GM11168 (cell line): Measurements from ENCODE around the gene KLC1.

Source experiments
- in situ Hi-C: fragments of 300-500 bp; cut with MboI; formaldehyde crosslinking; loops from one replicate; pipeline ENCODE4 v1.12.0; 2022; ENCODE audit warnings: low sequenced_read_pairs; ENCODE audit not compliant: unreplicated experiment

The KLC1 gene

DNA sequence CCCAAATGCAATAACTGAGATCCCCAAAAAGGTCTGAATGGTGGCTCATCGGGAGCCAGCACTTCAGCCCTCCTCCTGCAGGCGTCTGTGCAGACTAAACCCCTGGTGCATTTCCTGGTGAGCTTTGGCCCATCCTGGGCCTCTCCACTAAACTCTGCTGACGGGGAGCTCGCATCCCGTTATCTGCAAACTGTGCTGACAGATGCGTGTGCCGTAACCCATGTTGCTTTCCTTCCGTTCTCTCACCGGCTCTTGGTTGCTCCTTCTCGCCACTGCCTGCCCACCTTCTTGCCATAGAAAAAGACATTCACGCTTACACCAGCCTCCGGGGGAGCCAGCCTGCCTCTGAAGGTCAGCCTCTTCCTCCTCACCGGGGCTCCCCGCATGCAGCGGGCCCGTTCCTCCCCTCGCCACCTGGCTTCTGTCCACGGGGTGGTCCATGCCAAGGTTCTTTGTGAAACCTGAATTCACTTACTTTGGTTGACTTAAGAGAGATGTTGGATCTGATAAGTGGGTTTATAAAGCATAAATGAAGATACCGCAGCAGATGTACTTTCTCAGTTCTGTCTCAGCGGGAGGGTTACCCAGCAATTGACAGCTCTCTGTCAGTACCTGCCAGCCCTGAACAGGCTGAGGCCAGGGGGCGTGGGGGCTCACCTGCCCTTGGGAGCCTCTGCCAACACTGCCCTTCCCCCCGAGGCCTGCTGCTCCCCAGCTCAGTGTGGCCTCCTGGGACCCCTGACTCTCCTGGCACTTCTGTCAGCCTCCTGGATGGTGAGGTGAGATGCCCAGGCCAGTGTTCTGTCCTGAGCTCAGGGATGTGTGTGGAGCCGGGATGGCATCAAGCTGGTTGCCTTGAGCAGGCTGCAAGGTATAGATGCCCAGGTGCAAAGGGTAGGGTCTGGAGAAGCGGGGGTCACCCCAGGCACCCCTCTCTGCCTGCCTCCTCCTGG lies 100.8 kb downstream of the KLC1 start:
- in situ Hi-C loops = no loop called here

DNA sequence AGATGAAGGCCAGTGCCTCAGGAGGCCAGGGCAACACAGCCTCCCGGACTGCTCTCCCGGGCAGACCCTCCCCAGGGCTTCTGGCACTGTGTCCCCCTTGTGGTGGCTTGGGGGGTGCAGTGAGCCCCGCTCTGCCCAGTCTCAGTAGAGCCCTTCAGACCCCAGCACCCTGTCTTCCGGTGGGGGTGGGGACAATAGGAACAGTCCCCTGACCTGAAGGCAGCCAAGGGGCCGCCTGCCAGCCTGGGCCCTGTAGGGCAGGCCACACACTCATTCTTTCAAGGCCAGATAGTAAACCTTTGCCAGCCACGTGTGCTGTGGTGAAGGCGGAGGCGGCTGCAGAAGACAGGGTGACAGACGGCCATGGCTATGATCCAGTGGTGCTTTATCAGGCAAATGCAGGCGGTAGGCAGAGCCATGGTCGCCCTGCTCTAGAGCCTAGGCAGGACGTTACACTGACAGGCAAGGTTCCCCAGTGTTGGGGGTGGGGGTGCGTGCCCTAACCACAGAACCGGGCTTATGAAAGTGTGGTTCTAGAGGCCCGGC lies 101.6 kb downstream of the KLC1 start:
- in situ Hi-C loops = no loop called here

DNA sequence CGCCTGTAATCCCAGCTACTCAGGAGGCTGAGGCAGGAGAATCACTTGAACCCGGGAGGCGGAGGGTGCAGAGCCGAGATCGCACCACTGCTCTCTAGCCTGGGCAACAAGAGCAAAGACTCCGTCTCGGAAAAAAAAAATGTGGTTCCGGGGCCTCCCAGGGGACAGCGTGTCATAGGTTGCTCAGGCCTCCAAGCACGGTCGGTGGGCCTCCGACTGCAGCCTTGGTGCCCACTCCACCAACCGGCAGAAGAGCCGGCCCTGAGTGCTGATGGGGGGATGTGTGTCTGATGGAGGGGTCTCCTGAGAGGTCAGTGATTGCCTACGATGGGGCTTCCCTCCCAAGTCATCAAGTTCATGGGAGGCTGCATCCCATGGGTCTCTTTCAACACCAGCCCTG lies 102.5 kb downstream of the KLC1 start:
- in situ Hi-C loops = no loop called here

DNA sequence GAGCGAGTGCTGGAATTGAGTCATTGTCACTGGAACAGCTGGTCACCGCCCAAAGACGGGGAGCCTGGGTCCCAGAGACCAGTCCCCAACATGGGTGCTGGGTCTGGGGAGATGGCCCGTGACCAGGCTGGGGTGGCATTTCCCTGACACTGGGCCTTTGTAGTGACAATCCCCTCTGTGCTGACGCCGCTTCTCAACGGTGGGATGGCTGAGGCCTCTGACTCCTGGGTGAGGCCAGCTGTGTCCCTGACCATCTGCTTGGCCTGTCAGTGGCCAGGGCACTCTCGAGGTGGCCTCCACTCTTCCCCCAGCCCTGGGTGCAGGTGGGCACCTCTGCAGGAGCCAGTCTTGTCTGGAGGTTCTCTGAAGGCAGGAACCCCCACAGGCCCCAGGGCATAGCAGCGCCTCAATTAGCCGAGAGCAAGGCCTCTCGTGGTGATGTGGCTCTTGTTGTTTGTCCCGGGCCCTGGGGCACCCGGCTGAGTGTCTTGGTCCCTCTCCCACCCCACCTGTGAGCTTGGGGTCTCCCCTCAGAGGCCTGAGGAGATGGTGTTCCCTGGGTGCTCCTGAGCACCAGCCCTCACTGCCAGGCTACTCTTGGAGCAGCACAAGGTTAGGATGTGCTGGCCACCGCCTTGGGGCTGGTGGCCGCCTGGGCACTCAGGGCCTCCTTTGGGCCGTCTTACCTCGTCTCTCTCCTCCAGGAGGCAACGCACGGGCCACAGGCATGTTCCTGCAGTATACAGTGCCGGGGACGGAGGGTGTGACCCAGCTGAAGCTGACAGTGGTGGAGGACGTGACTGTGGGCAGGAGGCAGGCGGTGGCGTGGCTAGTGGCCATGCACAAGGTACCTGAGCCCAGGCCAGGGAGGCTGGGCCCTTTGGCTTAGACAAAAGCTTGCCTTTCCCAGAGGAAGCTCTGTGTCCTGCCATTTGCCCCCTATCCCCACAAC lies 103.2 kb downstream of the KLC1 start:
- in situ Hi-C loops = no loop called here

DNA sequence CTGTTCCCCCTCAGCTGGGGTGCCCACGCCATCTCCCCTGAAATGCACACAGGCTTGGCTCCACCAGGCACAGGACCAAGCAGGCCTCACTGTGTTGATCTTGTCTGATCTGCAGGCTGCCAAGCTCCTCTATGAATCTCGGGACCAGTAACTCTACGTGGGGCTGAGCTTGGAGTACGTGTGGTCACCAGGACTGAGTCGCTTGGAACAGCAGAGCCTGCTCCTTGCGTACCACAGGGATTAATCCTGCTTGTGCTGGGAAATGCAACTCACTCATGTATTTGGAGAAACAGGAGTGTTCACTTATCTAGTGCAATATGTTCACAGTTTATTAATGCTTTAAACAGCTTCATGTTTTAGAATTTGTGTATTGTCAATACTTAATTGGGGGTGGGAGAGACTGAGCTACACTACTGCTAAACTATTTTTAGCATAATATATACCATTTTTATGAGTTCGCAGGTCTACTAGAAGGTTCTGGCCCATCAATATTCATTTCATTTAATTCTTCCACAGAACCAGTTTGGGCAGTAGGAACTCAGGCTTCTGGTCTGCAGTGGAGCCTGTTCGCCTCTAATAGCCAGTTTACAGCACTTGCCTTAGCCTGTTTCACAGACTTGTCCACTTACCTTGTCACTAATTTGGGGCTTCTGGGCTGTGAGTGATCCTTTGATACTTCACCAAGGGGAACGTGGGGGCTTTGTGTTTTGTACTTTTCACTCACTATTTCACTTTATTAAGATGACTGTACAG lies 104.0 kb downstream of the KLC1 start:
- in situ Hi-C loops = no loop called here

DNA sequence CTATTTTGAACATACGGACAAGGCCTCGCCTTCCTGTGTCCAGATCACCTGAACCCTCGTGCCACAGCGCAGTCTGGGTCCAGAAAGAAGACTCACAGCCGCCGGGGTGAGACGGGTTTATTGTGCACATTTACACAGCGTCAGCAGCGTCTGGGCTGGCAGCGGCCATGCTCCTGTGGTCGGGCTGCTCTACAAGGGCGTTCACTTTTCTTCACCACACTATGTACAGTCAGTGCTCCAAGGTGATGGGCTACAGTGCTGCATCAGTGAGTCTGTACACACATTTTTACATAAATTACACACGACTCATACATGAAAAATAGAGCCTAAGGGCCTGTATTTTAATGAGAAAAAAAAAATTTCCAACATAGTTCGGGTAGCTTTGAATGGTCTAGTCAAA lies 104.6 kb downstream of the KLC1 start:
- in situ Hi-C loops = no loop called here

DNA sequence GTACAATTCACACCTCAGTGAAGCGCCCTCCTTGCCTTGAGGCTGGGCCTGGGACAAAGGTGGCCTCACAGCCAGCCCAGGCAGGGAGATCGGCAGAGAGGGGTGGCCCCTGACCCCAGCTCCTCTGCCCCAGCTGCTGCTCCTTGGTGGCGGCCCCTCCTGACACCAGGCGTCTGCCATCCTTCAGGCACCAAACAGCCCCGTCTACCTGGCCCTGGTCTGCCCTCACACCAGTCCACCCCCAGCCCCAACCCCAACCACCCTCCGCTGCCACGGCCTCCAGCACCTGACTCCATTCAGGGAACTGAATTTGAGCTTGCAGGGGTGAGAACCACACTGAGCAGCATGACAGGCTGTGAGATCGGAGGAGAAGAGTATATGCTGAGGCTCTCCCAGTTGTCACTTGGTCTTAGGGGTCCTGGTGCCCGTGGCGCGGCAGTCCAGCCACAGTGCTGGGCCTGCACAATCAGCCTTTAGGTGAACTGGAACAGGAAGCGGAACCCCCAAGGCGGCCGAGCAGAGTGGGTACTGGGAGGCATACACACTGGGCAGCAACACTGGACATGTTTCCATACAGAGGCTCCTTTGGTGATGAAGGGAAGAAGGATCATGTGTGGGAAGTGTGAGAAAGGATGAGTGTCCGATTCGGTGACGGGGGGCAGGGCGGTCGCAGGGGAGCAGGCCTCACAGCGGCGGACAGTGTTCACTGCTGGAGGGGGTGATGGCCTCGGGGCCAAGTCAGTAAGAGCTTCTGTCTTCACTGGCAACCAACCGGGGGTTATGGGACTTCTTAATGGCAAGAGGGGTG lies 105.3 kb downstream of the KLC1 start:
- in situ Hi-C loops = no loop called here

DNA sequence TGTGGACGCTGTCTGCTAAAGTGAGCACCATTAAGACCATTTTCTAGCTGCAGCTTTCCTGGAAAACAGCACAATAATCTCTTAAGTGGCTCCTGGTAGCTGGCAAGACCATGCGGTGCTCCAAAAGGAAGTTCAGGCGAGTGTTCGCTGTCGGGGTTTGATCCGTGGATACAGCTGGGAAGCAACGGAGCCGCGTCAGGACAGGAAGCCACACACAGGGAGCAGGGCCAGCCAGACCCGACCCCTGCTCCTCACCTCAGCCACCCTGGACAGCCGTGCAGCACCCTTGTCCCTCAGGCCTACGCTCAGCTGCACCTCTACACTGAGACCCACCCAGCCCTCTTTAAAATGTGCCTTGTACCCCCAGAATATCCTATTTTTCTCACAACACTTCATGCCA lies 106.0 kb downstream of the KLC1 start:
- in situ Hi-C loops = no loop called here

DNA sequence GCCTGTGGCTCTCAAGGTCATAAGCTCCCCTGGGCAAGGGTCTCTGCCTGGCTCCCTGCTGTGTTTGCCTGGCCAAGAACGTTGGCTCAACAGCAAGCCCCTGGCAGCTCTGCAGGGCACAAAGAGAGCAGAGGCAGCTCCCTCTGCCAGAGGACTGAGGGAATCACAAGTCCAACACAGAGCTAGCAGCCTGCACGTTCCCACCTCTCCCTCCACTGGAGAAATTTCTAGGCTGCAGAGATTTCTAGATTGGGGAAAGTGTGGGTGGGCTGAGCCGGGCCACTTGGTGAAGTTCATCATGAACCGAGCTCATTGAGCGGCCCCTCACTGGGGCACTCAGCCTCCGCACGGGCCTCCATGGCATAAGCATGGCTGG lies 106.4 kb downstream of the KLC1 start:
- in situ Hi-C loops = no loop called here

DNA sequence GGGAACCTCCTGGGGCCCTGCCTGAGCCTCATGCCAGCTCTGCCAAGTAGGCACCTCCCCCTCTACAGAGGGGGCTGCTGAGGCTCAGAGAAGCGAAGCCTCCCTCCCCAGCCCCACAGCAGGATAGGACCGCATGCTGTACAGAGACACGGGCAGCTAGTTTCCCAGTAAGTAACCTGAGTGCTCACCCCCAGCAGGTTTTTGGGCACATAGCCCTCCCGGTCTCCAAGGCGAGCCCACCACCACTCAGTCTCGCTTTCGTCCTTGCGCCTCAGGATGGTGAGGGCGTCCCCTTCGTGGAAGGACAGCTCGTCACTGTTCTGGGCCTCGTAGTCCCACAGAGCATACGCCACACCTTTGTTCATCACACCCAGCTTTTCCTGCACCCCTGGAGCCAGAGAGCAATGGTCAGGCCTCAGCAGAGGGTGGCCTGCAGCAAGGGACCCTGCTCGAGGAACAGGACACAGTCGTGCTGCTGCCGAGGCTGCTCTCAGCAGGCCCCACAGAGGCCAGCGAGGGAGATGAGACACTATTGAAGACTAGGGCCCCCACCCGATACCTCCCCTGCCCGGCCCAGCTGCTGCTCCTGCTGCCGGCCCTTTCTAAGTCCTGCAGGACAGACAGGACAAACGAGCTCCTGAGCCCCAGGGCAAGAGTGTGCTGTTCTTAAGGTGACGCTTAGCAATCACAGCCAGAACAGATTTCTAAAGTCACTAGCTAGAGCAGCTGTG lies 107.0 kb downstream of the KLC1 start:
- in situ Hi-C loops = no loop called here

DNA sequence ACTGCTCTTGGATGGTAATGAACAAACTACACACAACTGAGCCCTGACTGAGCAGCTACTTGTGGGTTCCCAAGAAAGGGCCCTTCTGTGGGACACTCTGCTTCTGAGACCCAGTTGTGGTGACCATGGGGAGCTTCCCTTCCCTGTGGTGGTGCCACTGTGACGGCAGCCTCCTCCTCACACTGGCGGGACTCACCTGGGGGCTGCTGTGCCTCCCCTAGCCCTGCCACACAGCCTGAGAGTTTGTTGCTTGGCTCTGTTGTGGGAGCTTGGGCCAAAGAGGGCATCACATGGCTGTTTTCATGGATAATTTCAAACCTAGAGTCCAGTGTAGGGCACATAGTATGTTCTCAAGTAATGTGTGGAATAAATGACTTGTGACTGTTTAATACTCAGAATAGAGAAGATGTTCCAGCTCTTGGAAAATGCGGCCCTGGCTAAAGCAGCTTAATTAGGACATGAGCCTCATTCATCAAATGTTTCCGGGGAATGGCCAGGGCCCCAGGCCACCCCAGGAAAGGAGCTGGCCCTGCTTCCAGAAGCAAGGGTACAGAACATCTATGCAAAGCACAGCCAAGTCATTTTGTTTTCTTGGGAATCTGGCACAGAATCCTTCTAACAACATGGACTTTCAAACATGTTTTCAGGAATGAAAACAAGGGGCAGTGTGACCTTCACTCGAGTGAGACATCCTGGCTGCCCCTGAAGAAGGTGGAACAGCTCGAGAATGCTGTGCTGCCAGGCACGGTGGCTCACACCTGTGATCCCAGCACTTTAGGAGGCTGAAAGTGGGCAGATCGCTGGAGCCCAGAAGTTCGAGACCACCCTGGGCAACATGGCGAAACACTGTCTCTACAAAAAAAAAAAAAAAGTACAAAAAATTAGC lies 107.8 kb downstream of the KLC1 start:
- in situ Hi-C loops = no loop called here

DNA sequence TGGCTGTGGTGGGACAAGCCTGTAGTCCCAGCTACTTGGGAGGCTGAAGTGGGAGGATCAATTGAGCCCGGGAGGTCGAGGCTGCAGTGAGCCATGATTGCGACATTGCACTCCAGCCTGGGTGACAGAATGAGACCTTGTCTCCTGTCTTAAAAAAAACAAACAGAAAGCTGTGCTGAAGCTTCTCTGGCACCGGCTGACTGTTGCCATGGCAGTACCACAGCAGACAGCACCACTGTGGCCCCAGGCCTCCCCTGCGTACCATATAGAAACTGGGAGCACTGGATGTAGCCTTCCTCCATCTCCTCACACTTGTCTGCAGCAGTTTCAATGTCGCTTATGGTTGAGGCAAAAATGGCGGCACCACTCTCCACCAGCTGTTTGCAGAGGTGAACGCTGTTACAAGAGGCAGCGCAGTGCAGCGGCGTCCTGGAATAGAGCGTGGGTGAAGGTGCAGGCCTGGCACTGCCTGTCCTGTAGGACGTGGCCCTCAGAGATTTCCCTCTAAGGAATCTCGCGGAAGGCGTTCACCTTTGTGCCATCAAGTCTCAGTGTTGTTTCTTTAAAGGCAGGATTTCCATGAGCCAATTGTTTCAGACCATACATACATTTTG lies 108.5 kb downstream of the KLC1 start:
- in situ Hi-C loops = no loop called here

DNA sequence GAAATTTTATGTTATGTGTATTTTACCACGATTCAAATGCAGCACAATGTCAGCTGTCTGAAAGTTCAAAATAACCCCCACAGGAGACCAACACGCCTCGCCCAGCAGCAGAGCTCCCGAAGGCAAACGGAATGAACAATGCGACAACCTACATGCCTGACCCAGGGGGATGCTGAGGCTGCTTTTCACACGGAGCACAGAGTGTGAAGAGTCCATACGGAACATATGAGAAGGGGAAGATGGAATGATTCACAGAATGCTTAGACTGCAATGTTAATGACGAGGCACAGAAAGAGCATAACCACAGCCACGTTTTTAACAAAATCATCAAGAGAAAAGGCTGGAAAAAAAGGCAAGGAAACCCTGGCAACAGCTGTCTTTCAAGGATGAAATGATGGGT lies 109.2 kb downstream of the KLC1 start:
- in situ Hi-C loops = no loop called here

DNA sequence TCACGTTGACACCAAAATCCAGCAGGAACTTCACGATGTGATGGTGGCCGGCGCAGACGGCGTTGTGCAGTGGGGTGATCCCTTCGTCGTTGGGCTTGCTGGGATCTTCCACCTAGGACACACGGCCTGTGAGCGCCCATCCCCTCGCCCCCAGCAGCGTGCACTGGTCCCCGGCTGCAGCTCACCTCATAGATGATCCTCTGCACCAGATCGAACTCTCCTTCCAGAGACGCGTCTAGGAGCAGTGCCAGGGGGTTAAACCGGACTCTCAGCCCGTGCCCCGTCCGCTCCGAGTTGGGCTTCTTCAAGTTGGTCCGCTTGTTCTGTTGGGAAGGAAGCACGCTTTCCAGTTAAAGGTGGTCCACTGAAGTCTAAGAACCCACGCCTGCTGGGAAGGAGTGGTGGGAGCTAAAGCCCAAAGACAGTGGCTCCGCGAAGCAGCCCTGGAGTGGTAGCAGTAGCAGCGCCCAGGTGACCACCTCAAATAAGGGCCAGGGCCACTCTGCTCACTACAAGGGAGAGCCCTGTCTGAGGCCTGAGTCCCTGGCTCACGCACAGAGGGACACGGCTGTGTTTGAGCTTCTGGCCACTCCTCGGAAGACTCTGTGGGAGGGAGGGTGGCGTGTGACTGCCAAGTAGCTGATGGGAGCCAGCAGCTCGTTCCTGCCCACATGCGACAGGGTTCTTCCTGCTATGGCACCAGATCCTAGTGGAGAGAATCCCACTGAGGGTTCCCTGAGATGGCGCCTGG lies 109.9 kb downstream of the KLC1 start:
- in situ Hi-C loops = no loop called here

DNA sequence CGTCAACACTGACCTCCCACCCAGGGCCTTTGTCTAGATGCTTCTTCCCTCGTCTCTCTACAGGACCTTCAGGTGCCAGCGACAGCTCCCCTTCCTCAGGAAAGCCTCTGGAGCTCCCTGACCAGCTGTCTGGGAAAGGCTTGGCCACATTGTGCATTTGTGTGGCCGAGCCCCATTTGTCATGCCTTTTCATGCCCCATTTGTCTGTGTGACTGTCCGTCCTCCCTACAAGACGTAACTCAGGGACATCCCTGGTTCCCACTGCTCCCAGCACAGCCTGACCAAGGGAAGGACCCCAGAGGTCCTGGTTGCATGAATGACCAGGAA lies 110.4 kb downstream of the KLC1 start:
- in situ Hi-C loops = no loop called here

DNA sequence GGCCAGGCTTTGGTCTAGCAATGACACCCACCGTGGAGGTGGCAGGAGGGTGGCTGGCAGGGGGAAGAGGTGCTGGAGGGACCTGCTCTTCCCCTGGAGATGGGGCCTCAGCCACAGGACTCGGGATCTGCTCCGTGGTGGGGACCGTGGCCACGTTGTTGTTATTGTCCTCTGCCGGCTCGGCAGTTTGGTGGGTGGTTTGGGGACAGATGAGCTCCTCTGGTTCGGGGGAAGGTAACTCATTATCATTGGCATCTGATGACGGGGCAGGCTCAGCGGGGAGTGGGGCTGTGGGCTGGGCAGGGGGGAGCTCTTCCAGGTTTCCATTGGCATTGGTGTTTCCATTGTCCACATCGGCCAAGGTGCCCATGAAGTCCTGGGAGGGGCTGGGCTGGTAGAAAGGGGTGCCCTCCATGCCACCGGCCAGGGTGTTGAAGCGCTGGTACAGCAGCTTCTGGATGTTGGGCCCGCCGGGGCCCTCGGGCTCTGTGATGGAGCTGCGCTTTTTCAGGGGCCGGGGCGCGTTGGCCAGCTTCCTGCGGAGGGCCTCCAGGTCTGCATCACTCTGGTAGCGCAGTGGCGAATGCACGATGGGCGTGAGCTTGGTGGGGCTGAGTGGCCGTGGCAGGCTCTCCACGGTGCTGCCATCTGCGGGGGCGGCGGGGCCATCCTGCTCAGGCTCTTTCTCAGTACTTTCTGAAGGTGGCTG lies 110.9 kb downstream of the KLC1 start:
- in situ Hi-C loops = no loop called here
